ENCODE measurements around the gene CITED1.

DNA sequence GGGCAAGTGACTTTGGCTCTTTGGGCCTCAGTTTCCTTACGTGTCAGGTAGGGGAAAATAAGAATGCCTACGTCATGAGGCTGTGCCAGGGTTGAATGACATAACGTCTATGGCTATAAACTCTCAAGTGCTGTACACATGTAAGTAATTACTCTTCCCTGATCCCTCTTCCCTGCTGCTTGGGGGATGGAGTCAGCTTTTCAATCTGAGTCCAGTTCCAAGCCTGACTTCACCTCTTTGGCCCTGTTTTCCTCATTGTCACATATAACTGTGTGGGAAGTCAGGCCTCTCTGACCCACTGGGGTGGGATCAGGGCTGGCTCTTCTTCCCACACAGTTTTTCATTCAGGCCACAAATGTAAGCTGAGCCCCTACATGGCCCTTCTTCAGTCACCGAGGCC, 11.4 kb upstream of the CITED1 start:
- TF ChIP-seq, protein P1, sequence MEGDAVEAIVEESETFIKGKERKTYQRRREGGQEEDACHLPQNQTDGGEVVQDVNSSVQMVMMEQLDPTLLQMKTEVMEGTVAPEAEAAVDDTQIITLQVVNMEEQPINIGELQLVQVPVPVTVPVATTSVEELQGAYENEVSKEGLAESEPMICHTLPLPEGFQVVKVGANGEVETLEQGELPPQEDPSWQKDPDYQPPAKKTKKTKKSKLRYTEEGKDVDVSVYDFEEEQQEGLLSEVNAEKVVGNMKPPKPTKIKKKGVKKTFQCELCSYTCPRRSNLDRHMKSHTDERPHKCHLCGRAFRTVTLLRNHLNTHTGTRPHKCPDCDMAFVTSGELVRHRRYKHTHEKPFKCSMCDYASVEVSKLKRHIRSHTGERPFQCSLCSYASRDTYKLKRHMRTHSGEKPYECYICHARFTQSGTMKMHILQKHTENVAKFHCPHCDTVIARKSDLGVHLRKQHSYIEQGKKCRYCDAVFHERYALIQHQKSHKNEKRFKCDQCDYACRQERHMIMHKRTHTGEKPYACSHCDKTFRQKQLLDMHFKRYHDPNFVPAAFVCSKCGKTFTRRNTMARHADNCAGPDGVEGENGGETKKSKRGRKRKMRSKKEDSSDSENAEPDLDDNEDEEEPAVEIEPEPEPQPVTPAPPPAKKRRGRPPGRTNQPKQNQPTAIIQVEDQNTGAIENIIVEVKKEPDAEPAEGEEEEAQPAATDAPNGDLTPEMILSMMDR (IDR thresholded peaks at IDR 0.05), result no peak
- TF ChIP-seq POLR2A (IDR thresholded peaks at IDR 0.05) (no peak), EP300 (IDR thresholded peaks at IDR 0.05) (no peak)
